T-helper 2 cell treated with Interferon-gamma antibody and Interleukin-4, amounts not matched to agents 5 μg/mL and 100 μg/mL, for 36 hours (primary cell): ENCODE results near the gene SLC25A43.
"Not testable (repeated sequence)": the region's sequence is repeated elsewhere in the genome, so short reads cannot be mapped to it uniquely, and the experiment has no call there.

Source experiments
- DNase-seq: peaks from one replicate; pipeline ENCODE4 v3.0.0; 2021; ENCODE audit warnings: low spot score
- H3K27ac Mint-ChIP-seq: one replicate; pipeline ENCODE4 v1.8.0; 2021; ENCODE audit warnings: mild to moderate bottlenecking, mixed read lengths
- H3K27me3 Mint-ChIP-seq: one replicate; pipeline ENCODE4 v1.8.0; 2021; ENCODE audit warnings: low read depth, mixed read lengths
- H3K36me3 Mint-ChIP-seq: one replicate; pipeline ENCODE4 v1.8.0; 2021; ENCODE audit warnings: low read depth, mixed read lengths
- H3K4me1 Mint-ChIP-seq: one replicate; pipeline ENCODE4 v1.8.0; 2021; ENCODE audit warnings: low read depth, mixed read lengths
- H3K4me3 Mint-ChIP-seq: one replicate; pipeline ENCODE4 v1.8.0; 2022; ENCODE audit warnings: mild to moderate bottlenecking, moderate library complexity, mixed read lengths
- H3K9me3 Mint-ChIP-seq: one replicate; pipeline ENCODE4 v1.8.0; 2021; ENCODE audit warnings: mixed read lengths

The SLC25A43 gene

DNA sequence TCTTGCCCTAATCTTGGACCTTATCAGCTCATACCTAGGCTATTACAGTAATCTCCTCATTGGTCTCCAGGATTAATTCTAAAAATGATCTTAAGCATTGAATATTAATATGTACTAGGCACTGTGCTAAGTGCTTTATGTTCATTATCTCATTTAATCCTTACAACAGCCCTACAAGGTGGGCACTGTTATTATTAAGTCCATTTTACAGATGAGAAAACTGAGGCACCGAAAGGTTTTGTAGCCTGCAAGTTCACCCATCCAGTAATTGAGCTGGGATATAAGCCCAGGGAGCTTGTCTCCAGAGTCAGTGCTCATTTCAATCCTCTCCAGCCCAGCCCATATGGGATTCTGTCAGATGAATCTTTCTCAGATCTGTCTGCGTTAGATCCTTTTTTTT, 20.8 kb downstream of the SLC25A43 start:
- Mint-ChIP-seq H3K9me3 (no peaks in the 10 kb centered on the region), H3K4me1 (no peaks in the 10 kb centered on the region), H3K36me3 (peaks cover 3% of the 10 kb centered on the region), H3K27ac (no peak overlapping the region), H3K27me3 (no peaks in the 10 kb centered on the region), H3K4me3 (no peak overlapping the region)
- no peak for DNase-seq

DNA sequence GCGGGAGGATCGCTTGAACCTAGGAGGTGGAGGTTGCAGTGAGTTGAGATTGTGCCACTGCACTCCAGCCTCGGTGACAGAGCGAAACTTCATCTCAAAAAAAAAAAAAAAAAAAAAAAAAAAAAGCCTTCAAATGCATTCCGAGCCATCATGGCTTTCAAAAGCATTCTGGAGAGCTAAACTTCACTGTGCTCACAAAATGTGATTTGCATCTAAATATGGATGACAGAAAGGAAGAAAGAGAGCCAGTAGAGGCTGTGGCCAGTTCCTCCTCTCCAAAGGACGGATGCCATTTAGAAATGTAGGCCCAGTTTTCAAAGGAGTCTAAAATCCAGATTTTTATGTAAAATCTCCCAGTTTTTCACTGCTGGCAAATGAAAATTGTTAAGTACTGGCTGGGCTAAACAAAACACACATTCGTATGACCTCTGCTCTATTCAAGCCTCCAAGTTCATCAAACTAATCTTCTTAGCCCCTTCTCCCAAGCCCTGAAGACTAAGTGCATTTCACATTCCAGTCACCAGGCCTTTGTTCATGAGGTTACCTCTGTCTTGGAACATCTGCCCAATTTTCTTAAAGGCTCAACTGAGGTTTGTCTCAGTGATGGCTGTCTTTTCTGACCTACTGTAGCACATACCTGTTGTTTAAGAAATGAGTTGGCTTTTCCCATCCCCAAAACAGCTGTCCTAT, 22.0 kb downstream of the SLC25A43 start:
- Mint-ChIP-seq H3K4me3 (no peak overlapping the region), H3K36me3 (peaks cover 3% of the 10 kb centered on the region), H3K27me3 (no peaks in the 10 kb centered on the region), H3K4me1 (no peaks in the 10 kb centered on the region), H3K9me3 (no peaks in the 10 kb centered on the region), H3K27ac (no peak overlapping the region)
- DNase-seq: no peak

DNA sequence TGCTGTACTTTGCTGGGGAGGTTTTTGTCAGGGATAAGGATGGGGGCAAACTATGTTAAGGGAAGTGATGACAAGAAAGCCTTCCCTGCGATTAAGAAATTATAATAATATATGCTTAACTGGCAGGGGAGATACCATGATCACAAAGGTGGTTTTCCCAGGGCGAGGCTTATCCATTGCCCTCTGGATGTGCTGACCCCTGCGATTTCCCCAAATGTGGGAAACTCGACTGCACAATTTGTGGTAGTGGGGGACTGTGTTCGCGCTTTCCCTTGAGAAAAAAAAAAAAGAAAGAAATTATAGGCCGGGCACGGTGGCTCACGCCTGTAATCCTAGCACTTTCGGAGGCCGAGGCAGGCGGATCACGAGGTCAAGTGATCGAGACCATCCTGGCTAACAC, 24.5 kb downstream of the SLC25A43 start:
- peaks cover 6% of the 10 kb centered on the region for H3K4me1 Mint-ChIP-seq
- no peak for DNase-seq

DNA sequence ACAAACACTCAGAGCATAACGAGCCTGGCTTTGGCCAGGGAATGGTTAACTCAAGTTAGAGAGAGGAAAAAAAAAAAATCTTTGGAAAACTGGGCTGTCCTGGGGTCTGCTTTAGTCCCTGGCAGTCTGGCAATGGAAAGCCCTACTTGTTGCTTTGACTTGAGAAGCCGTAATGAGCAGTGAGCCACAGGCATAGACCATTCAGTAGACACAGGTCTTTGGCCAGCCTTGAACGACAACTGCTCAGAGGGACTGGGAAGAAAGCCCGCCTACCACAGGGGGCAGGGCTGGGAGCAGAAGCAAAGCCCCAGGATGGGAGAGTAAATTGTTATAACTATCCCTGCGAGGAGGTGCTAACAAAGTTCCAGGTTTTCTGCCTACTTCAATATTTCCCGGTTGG, 25.9 kb downstream of the SLC25A43 start:
- peaks cover 6% of the 10 kb centered on the region for H3K4me1 Mint-ChIP-seq
- no peaks in the 10 kb centered on the region for H3K27me3 Mint-ChIP-seq
- no peak overlapping the region for H3K27ac Mint-ChIP-seq

More for the DNA sequence above, 24.5 kb downstream of the SLC25A43 start:
- Mint-ChIP-seq H3K9me3 (no peaks in the 10 kb centered on the region), H3K4me3 (no peak overlapping the region), H3K27ac (no peak overlapping the region), H3K27me3 (no peaks in the 10 kb centered on the region), H3K36me3 (peaks cover 3% of the 10 kb centered on the region)

GRCh38 chrX:119427024-119427794, 28.1 kb downstream of the SLC25A43 start:
- peaks cover 1% of the 10 kb centered on the region for H3K36me3 Mint-ChIP-seq
- DNase-seq: no peak
- H3K27me3 Mint-ChIP-seq: no peaks in the 10 kb centered on the region
- no peaks in the 10 kb centered on the region for H3K9me3 Mint-ChIP-seq
- no peak overlapping the region for H3K27ac Mint-ChIP-seq
- no peak overlapping the region for H3K4me3 Mint-ChIP-seq
- peaks cover 6% of the 10 kb centered on the region for H3K4me1 Mint-ChIP-seq

More for the DNA sequence above, 25.9 kb downstream of the SLC25A43 start:
- DNase-seq: no peak
- no peaks in the 10 kb centered on the region for H3K9me3 Mint-ChIP-seq
- no peak overlapping the region for H3K4me3 Mint-ChIP-seq
- H3K36me3 Mint-ChIP-seq: peaks cover 3% of the 10 kb centered on the region

GRCh38 chrX:119427795-119428185, 28.7 kb downstream of the SLC25A43 start:
- no peaks in the 10 kb centered on the region for H3K9me3 Mint-ChIP-seq
- no peak overlapping the region for H3K27ac Mint-ChIP-seq
- H3K4me3 Mint-ChIP-seq: no peak overlapping the region
- H3K27me3 Mint-ChIP-seq: no peaks in the 10 kb centered on the region
- H3K4me1 Mint-ChIP-seq: peaks cover 6% of the 10 kb centered on the region
- H3K36me3 Mint-ChIP-seq: no peaks in the 10 kb centered on the region
- no peak for DNase-seq

DNA sequence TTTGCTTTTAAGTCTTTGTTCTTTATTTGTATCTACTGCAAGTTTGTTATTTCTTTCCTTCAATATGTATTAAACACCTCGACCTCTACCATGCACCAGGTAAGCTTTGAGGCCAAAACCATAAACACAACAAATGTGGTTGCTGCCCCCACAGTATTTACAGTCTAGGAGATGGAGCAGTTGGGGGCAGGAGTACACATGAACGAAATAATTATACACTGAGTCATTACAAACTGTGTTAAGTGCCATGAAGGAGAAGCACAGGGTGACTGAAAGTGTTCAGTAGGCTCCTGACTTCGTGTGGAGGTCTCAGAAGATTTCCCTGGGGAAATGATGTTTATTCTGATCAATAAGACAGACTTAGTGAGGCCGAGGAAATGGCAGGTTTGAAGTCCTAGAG, 30.3 kb downstream of the SLC25A43 start:
- DNase-seq: no peak
- Mint-ChIP-seq H3K4me1 (peaks cover 6% of the 10 kb centered on the region), H3K9me3 (no peaks in the 10 kb centered on the region), H3K36me3 (peaks cover 8% of the 10 kb centered on the region), H3K27me3 (no peaks in the 10 kb centered on the region), H3K4me3 (no peak overlapping the region), H3K27ac (no peak overlapping the region)

- H3K9me3 Mint-ChIP-seq, H3K27ac Mint-ChIP-seq, H3K27me3 Mint-ChIP-seq, DNase-seq, H3K4me3 Mint-ChIP-seq, H3K4me1 Mint-ChIP-seq, H3K36me3 Mint-ChIP-seq: not testable (repeated sequence)
Measured at GRCh38 chrX:119441295-119441694, 42.2 kb downstream of the SLC25A43 start.

GRCh38 chrX:119442286-119442685, 43.1 kb downstream of the SLC25A43 start:
- Mint-ChIP-seq H3K4me3 (no peak overlapping the region), H3K27me3 (no peaks in the 10 kb centered on the region), H3K4me1 (no peaks in the 10 kb centered on the region), H3K36me3 (no peaks in the 10 kb centered on the region), H3K27ac (no peak overlapping the region), H3K9me3 (no peaks in the 10 kb centered on the region)
- DNase-seq: no peak

DNA sequence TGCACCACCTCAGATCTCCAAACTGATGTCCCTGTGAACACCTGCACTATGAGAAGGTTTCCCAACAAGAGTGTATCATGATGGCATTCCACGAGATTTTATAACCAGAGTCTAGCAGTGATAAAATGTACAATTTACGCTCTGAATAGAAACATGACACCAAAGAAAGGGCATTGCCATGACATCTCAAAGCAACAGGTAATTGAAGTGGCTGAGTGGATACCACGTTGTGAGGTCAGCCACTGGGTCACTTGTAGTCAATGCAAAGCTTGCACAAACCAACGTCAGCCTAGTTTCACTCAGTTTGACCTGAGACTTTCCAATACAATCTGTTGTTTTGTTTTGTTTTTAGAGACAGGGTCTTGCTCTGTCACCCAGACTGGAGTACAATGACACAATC, 54.1 kb downstream of the SLC25A43 start:
- Mint-ChIP-seq H3K9me3 (no peaks in the 10 kb centered on the region), H3K4me1 (no peaks in the 10 kb centered on the region), H3K27me3 (no peaks in the 10 kb centered on the region), H3K4me3 (no peak overlapping the region), H3K27ac (no peak overlapping the region), H3K36me3 (peaks cover 6% of the 10 kb centered on the region)
- DNase-seq: no peak

DNA sequence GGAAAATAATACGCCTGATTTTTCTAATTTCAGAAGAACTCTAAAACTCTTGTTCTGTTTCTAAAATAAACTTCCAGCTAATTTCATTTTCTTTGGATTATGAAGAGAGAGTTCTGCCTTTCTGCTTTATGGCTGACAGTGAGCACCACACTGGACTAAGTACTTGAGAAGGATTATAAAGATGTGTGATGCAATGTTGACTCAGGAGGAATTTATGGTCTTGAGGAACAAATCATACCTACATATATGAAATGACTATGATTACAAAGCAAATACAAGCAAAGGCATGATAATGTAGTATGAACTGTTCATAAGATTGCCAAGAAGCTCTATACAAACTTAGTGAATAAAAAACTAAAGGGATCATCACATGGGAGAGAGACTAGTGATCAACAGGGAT, 56.1 kb downstream of the SLC25A43 start:
- no peak for DNase-seq
- Mint-ChIP-seq H3K9me3 (no peaks in the 10 kb centered on the region), H3K36me3 (peaks cover 6% of the 10 kb centered on the region), H3K4me3 (no peak overlapping the region), H3K27me3 (no peaks in the 10 kb centered on the region), H3K27ac (no peak overlapping the region), H3K4me1 (no peaks in the 10 kb centered on the region)

DNA sequence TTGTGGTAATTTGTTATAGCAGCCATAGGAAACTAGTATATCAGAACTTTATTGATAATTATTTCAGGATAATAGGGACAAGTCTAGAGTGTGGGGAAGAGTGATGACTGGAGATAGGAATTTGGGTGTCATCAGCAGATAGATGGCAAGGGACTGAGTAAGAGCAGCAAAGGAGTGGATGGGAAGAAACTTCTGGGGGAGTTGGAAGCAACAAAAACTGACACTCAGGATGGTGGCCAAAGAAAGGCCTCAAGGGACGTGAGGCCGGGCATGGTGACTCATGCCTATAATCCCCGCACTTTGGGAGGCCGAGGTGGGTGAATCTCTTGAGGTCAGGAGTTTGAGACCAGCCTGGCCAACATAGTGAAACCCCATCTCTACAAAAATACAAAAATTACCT, 60.0 kb downstream of the SLC25A43 start:
- H3K36me3 Mint-ChIP-seq: peaks cover 4% of the 10 kb centered on the region
- H3K27me3 Mint-ChIP-seq: no peaks in the 10 kb centered on the region
- H3K4me3 Mint-ChIP-seq: no peak overlapping the region
- DNase-seq: no peak
- no peaks in the 10 kb centered on the region for H3K9me3 Mint-ChIP-seq
- no peak overlapping the region for H3K27ac Mint-ChIP-seq
- H3K4me1 Mint-ChIP-seq: no peaks in the 10 kb centered on the region

DNA sequence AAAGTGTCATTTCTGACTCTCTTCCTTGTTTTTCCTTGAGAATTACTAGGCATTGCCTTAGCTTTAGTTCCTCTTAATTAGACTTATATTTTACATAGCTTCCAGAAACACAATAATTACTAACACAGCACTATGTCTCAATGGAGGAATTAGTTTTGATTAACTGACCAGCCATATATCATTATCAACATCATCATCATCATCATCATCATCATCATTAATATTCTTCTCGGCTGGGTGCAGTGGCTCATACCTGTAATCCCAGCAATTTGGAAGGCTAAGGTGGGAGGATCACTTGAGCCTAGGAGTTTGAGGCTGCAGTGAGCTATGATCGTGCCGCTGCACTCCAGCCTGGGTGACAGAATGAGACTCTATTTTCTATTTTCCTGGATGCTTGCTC, 66.4 kb downstream of the SLC25A43 start:
- Mint-ChIP-seq H3K27me3 (no peaks in the 10 kb centered on the region), H3K9me3 (no peaks in the 10 kb centered on the region), H3K27ac (no peak overlapping the region), H3K36me3 (peaks cover 15% of the 10 kb centered on the region), H3K4me3 (no peak overlapping the region), H3K4me1 (peaks cover 12% of the 10 kb centered on the region)
- DNase-seq: no peak

- Mint-ChIP-seq H3K27me3 (no peaks in the 10 kb centered on the region), H3K27ac (no peak overlapping the region), H3K4me1 (peaks cover 12% of the 10 kb centered on the region), H3K36me3 (peaks cover 24% of the 10 kb centered on the region), H3K9me3 (no peaks in the 10 kb centered on the region), H3K4me3 (no peak overlapping the region)
- DNase-seq: no peak
Measured at GRCh38 chrX:119466970-119467369, 67.8 kb downstream of the SLC25A43 start.
